K562 (cell line): ENCODE results near the gene RPL19. TPM values are rescaled to one million over a fixed set of nuclear protein-coding genes. Genes with fewer than 3 reads are reported as not detected.
A peak's percentile ranks its signal among the peaks of the same experiment; 100 is the strongest.
"Not testable (repeated sequence)": the region's sequence is repeated elsewhere in the genome, so short reads cannot be mapped to it uniquely, and the experiment has no call there.

ENCODE experiments used
- ATAC-seq: fragments of 200-7000 bp; cut with Tn5 transposase; 3 replicates; pipeline ENCODE4 v1.9.1; 2020; ENCODE audit warnings: moderate library complexity
- BruUV-seq: library from RNA; stranded (reverse); fragments of 400-500 nt; replicated peaks from 2 replicates; lab custom pipeline; 2021; lab: Mats Ljungman, UMichigan
- CTCF ChIA-PET: fragments of 300-600 bp; formaldehyde crosslinking; extraction: SDS; loops from one replicate; lab custom pipeline; 2021; ENCODE audit warnings: low intra/inter-chr PET ratio; lab: Yijun Ruan, JAX
- POLR2A ChIA-PET: fragments of 300-600, 350-650 bp; sonication (Branson Sonifier 250); formaldehyde crosslinking; extraction: SDS; loops from one replicate; lab custom pipeline; 2021; ENCODE audit warnings: antibody characterized with exemption, inconsistent platforms; lab: Yijun Ruan, JAX
- DNase-seq, 4 experiments: peaks; one replicate each; pipeline versions ENCODE4 v3.0.0 to v3.0.0-alpha.2; 2011 to 2018; ENCODE audit warnings: low spot score in 3 of 4, mixed read lengths in 3 of 4; ENCODE audit errors: extremely low read depth in 1 of 4
- FAIRE-seq: peaks from 2 replicates; lab custom pipeline; 2011; peaks lifted over from hg19 to GRCh38; lab: Jason Lieb, UNC
- H2AFZ ChIP-seq: 2 replicates; pipeline ENCODE4 v1.6.0; 2011; ENCODE audit warnings: low read depth, low read length, control low read depth, inconsistent platforms
- H3K27ac ChIP-seq: fragments of 200-600 bp; 3 replicates; pipeline ENCODE4 v1.8.0; 2011; ENCODE audit warnings: low read depth, mild to moderate bottlenecking, control low read depth, inconsistent platforms, low read length, moderate library complexity, mixed read lengths; ENCODE audit errors: extremely low read depth
- H3K27me3 ChIP-seq, 2 experiments: fragments of 300-600 bp in 1 of 2; 2 replicates in 1 of 2; 3 replicates in 1 of 2; pipeline versions ENCODE4 v1.6.0 to v1.8.0; 2011; ENCODE audit warnings: inconsistent platforms in 2 of 2, low read length in 2 of 2, mild to moderate bottlenecking in 1 of 2, mixed read lengths in 1 of 2, moderate library complexity in 1 of 2; ENCODE audit not compliant: control insufficient read depth in 2 of 2, insufficient read depth in 2 of 2
- H3K36me3 ChIP-seq: fragments of 300-600 bp; 3 replicates; pipeline ENCODE4 v1.8.0; 2011; ENCODE audit warnings: mild to moderate bottlenecking, low read length, inconsistent platforms; ENCODE audit not compliant: control insufficient read depth, insufficient read depth
- H3K4me1 ChIP-seq, 2 experiments: fragments of 200-600 bp in 1 of 2; replicated peaks in 1 of 2; 2 replicates in 1 of 2; 3 replicates in 1 of 2; pipeline versions ENCODE4 v1.5.1 to v1.8.0; 2011; ENCODE audit warnings: inconsistent platforms in 2 of 2, low read length in 2 of 2, mild to moderate bottlenecking in 1 of 2, mixed read lengths in 1 of 2, moderate library complexity in 1 of 2; ENCODE audit not compliant: control insufficient read depth in 2 of 2, insufficient read depth in 2 of 2
- H3K4me2 ChIP-seq: 2 replicates; pipeline ENCODE4 v1.6.1; 2011; ENCODE audit warnings: low read length, control low read depth, inconsistent platforms, mixed read lengths; ENCODE audit not compliant: insufficient read depth
- H3K4me3 ChIP-seq: fragments of 200-600 bp; sonication (generic), shearing (Covaris generic); 2 replicates; pipeline ENCODE4 v1.5.1; 2016; ENCODE audit warnings: control low read depth, inconsistent platforms
- H3K79me2 ChIP-seq: fragments of 200-600 bp; 3 replicates; pipeline ENCODE4 v1.8.0; 2011; ENCODE audit warnings: low read length, inconsistent platforms; ENCODE audit not compliant: control insufficient read depth, insufficient read depth
- H3K9ac ChIP-seq, 2 experiments: 2 replicates each; pipeline versions ENCODE4 v1.6.0 to v1.6.1; 2011; ENCODE audit warnings: low read depth in 2 of 2, low read length in 2 of 2, control low read depth in 1 of 2, inconsistent platforms in 1 of 2, mild to moderate bottlenecking in 1 of 2, mixed read lengths in 1 of 2; ENCODE audit not compliant: insufficient read depth in 1 of 2
- H3K9me1 ChIP-seq: one replicate; pipeline ENCODE4 v1.6.0; 2011; ENCODE audit warnings: inconsistent platforms, mild to moderate bottlenecking, low read length, moderate library complexity; ENCODE audit not compliant: control insufficient read depth, insufficient read depth
- H3K9me3 ChIP-seq: replicated peaks from 2 replicates; pipeline ENCODE4 v1.5.1; 2011; ENCODE audit warnings: low read depth, low read length, inconsistent platforms; ENCODE audit not compliant: control insufficient read depth, insufficient read depth
- H4K20me1 ChIP-seq: replicated peaks from 2 replicates; pipeline ENCODE4 v1.6.1; 2011; ENCODE audit warnings: low read length, inconsistent platforms, mixed read lengths; ENCODE audit not compliant: control insufficient read depth, insufficient read depth
- ASH1L ChIP-seq: fragments of 450-650 bp; IDR thresholded peaks from 2 replicates; pipeline ENCODE4 v1.6.1; 2018; ENCODE audit warnings: borderline replicate concordance, mild to moderate bottlenecking, low read depth; ENCODE audit not compliant: partially characterized antibody
- C11orf30 ChIP-seq: fragments of 450-650 bp; IDR thresholded peaks from 2 replicates; pipeline ENCODE4 v1.6.1; 2016; ENCODE audit warnings: low read depth, mild to moderate bottlenecking
- CC2D1A ChIP-seq: fragments of 450-650 bp; IDR thresholded peaks from 2 replicates; pipeline ENCODE4 v1.6.1; 2017; ENCODE audit warnings: mild to moderate bottlenecking
- KDM1A ChIP-seq, 2 experiments: fragments of 450-650 bp; IDR thresholded peaks; 2 replicates each; pipeline ENCODE4 v1.6.1; 2016; ENCODE audit warnings: mild to moderate bottlenecking in 2 of 2
- MAFG ChIP-seq: fragments of 450-650 bp; conservative IDR thresholded peaks from 2 replicates; pipeline ENCODE4 v1.6.1; 2016; ENCODE audit warnings: missing genetic modification characterization, missing compliant biosample characterization
- MBD2 ChIP-seq: sonication (generic); IDR thresholded peaks from 2 replicates; pipeline ENCODE4 v1.6.1; 2016; ENCODE audit warnings: low read depth, borderline replicate concordance
- ZNF316 ChIP-seq: fragments of 450-650 bp; IDR thresholded peaks from 2 replicates; pipeline ENCODE4 v1.6.1; 2016
- WGBS: fragments of 100-300 bp; shearing (Covaris generic); methylation state at CpG from one replicate; pipeline ENCODE4 v1.1.6; 2016; ENCODE audit warnings: low coverage, mixed read lengths; ENCODE audit not compliant: insufficient coverage; ENCODE audit errors: missing lambda C conversion rate; 5-methylcytosine and 5-hydroxymethylcytosine counted together
- in situ Hi-C: fragments of 300-500 bp; cut with MboI; formaldehyde crosslinking; loops from 4 replicates; pipeline ENCODE4 v1.15.0; 2018; ENCODE audit warnings: inconsistent platforms, mixed read lengths
- intact Hi-C: fragments of 100-400 bp; cut with micrococcal nuclease; formaldehyde crosslinking; loops from 2 replicates; pipeline ENCODE4 v1.14.2; 2022
- polyA plus RNA-seq, 8 experiments: library from polyadenylated mRNA; depleted of rRNA in 4 of 8; stranded (reverse) in 5 of 8; unstranded in 3 of 8; fragments of >200 nt; fragmentation: Nextera tagmentation in 2 of 8; fragmentation: Illumina TruSeq in 1 of 8; extraction: Ambion mirVana in 2 of 8; extraction: Trizol in 1 of 8; gene quantifications; 2 replicates each; pipeline versions ENCODE4 v1.2.1 to v1.2.3, GENCODE V29; 2011 to 2014; ENCODE audit warnings: inconsistent platforms in 1 of 8, missing spikeins in 1 of 8
- total RNA-seq, 7 experiments: library from RNA; depleted of rRNA in 6 of 7; stranded (reverse); fragments of >200 nt in 6 of 7; fragmentation: Illumina TruSeq in 2 of 7; extraction: Trizol in 2 of 7; gene quantifications; 2 replicates each; pipeline versions ENCODE4 v1.2.1 to v1.2.3, GENCODE V29; 2011 to 2021; ENCODE audit warnings: low replicate concordance in 1 of 7

RPL19 gene
- total and polyA plus RNA-seq, 9 of the 15 experiments (the other 6 are each of a cell fraction or from before 2014, with no cell fraction given) = 2,263 to 4,614 (median 3,727) TPM

DNA sequence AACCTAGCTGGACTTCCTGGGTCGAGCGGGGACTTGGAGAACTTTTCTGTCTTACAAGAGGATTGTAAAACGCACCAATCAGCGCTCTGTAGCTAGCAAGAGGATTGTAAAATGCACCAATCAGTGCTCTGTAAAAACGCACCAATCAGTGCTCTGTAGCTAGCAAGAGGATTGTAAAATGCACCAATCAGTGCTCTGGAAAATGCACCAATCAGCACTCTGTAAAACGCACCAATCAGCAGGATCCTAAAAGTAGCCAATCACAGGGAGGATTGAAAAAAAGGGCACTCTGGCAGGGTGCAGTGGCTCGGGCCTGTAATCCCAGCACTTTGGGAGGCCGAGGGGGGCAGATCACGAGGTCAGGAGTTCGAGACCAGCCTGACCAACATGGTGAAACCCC, 31.6 kb upstream of the RPL19 start:
- BruUV-seq, H3K79me2 ChIP-seq, H4K20me1 ChIP-seq, H3K9me1 ChIP-seq, H3K4me3 ChIP-seq, H3K4me2 ChIP-seq, H3K27me3 ChIP-seq, FAIRE-seq, H3K9me3 ChIP-seq, ATAC-seq, in situ Hi-C loops, H3K9ac ChIP-seq, H2AFZ ChIP-seq, intact Hi-C loops, DNase-seq, CTCF ChIA-PET, H3K27ac ChIP-seq, H3K36me3 ChIP-seq: not testable (repeated sequence)
- TF ChIP-seq ZNF316 (peak; percentile 69), CC2D1A (peak; percentile 69), KDM1A (IDR thresholded peaks at IDR 0.05) (peak in 1 of 2 experiments; percentile 25; a peak in 1 of 4 replicates), MAFG (tag) (0 out of 2 replicates have a peak, but pooled peaks have one; percentile 9), ASH1L (peak; percentile 67), MBD2 (peak; percentile 52; the same call in 1 of the 2 replicates), C11orf30 (0 out of 2 replicates have a peak, but pooled peaks have one; percentile 7)
- POLR2A ChIA-PET = interaction anchor here (0.7 to 1.4 kb wide), 2 partner anchors 9 to 27 kb away, joined by 3 read pairs; no protein-coding TSS in a partner anchor
- H3K4me1 ChIP-seq = peaks cover 5 to 19% of the 10 kb centered on the region in 2 experiments; a peak in 3 of 5 replicates
- WGBS = 31% methylated on average over 10 of the region's 10 CpGs
